NCI-H187 treated with DMSO at 0.1 percent for 48 hours (cell line): ENCODE results near the gene JUND.

Source experiments
- DNase-seq: peaks from one replicate; lab custom pipeline; 2025; lab: John Stamatoyannopoulos, UW

Gene JUND

GRCh38 chr19:18308051-18308947, 26.9 kb upstream of the JUND start:
- DNase-seq, result no peak

GRCh38 chr19:18307271-18307681, 25.9 kb upstream of the JUND start:
- no peak for DNase-seq

GRCh38 chr19:18306888-18307260, 25.5 kb upstream of the JUND start:
- no peak for DNase-seq

- DNase-seq, result no peak
Observed at GRCh38 chr19:18306209-18306887, 24.9 kb upstream of the JUND start.

GRCh38 chr19:18304458-18305310, 23.3 kb upstream of the JUND start:
- no peak for DNase-seq

GRCh38 chr19:18304208-18304457, 22.7 kb upstream of the JUND start:
- no peak for DNase-seq

- DNase-seq, result no peak
Observed at GRCh38 chr19:18301718-18302111, 20.3 kb upstream of the JUND start.

- DNase-seq, result no peak
Observed at GRCh38 chr19:18300930-18301717, 19.7 kb upstream of the JUND start.

GRCh38 chr19:18299654-18300053, 18.2 kb upstream of the JUND start:
- DNase-seq, result no peak

GRCh38 chr19:18298601-18299000, 17.2 kb upstream of the JUND start:
- no peak for DNase-seq

- DNase-seq, result no peak
Observed at GRCh38 chr19:18297308-18297707, 15.9 kb upstream of the JUND start.

- DNase-seq, result no peak
Observed at GRCh38 chr19:18295034-18295451, 13.6 kb upstream of the JUND start.

- no peak for DNase-seq
Observed at GRCh38 chr19:18294467-18294864, 13.0 kb upstream of the JUND start.

GRCh38 chr19:18293642-18294466, 12.4 kb upstream of the JUND start:
- no peak for DNase-seq

GRCh38 chr19:18292810-18293641, 11.6 kb upstream of the JUND start:
- DNase-seq, result no peak

- no peak for DNase-seq
Observed at GRCh38 chr19:18292462-18292809, 11.0 kb upstream of the JUND start.

- no peak for DNase-seq
Observed at GRCh38 chr19:18291590-18292461, 10.4 kb upstream of the JUND start.

GRCh38 chr19:18291019-18291524, 9.7 kb upstream of the JUND start:
- DNase-seq, result no peak
